HG03354 (cell line): ENCODE measurements around the gene GHITM.
"Not testable (repeated sequence)": the region's sequence is repeated elsewhere in the genome, so short reads cannot be mapped to it uniquely, and the experiment has no call there.

Experiments
- ATAC-seq: cut with Tn5 transposase; IDR thresholded peaks from one replicate; pipeline ENCODE4 v1.9.1; 2021; ENCODE audit warnings: mild to moderate bottlenecking; ENCODE audit not compliant: unreplicated experiment, poor library complexity, severe bottlenecking

The GHITM gene

GRCh38 chr10:84172467-84173356 lies 33.4 kb downstream of the GHITM start:
- peak; percentile 61 for ATAC-seq

- peak; percentile 33 for ATAC-seq
Observed at GRCh38 chr10:84173501-84173929, 34.2 kb downstream of the GHITM start, which contains the start of gene GPR15LG. Gene GPR15LG, plus strand, starts transcription at chr10:84173801. Its CDS starts 51 bp downstream, at chr10:84173852.

DNA sequence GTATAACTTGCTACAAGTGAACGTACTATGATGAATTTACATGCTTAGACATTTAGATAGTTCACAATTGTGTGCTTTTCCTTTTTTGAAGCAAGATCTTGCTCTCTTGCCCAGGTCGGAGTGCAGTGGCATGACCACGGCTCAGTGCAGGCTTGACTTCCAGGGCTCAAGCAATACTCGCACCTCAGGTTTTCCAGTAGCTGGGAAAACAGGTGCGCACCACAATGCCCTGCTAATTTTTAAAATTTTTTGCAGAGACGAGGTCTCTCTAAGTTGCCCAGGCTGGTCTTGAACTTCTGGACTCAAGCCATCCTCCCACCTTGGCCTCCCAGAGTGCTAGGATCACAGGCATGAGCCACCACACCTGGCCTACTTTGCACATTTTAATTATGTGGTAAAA lies 36.1 kb downstream of the GHITM start:
- no peak for ATAC-seq

- no peak for ATAC-seq
Observed at GRCh38 chr10:84176351-84176750, 37.0 kb downstream of the GHITM start.

DNA sequence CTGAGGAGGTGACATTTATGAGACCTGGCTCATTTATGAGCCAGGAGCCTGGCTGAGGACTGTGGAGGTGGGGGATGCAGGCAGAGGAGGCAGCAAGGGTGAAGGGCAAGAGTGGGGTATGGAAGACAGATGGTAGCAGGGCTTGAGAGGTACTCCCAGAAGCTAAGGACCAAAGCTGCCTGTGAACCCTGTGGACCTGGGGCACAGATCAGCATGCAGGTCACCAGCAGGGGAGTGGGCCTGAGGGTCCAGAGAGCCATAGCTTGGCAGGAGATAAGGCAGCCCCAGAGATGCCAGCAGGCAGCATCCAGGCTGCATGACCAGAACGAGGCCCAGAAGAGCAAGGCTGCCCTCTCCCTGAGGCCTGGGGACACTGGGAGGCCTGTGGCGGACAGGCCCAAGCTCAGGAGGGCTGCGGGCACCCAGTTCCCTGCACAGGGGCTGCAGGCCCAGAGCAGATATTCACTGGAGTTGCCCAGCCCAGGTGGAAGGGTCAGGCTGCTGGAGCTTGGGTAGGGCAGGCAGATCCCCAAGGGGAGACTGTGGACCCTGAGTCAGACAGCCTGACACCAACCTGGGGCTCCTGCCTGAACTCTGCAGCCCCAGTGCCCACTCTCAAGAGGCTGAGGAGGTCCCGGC lies 37.6 kb downstream of the GHITM start:
- ATAC-seq: no peak

DNA sequence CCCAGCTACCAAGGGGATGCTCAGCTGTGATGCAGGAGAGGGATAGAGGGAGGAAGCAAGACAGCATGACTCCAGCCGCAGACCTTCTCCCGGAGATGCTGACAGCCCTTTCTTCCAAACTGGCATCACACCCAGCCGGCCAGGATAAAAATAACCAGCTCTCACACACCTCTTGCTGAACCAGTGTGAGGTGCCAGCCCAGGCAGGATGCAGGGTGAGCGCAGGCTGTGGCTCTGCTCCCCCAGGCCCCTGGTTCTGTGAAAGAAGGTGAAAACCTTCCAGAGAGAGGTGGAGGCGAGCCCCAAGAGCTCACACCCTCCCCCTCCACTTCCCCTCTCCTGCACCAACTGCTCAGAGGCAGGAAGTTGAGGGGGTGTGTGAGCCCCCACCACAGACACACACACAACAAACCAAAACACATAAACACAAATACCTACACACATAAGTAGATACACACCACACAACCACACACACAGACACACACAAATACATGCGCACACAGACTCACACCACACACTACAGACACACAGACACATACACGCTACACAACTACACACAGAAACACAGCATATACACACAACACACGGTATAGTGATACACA lies 38.3 kb downstream of the GHITM start:
- peak; percentile 39 for ATAC-seq

- ATAC-seq: no peak
Observed at GRCh38 chr10:84178160-84178609, 38.9 kb downstream of the GHITM start.

GRCh38 chr10:84179059-84179710 lies 39.9 kb downstream of the GHITM start:
- peak; percentile 91 for ATAC-seq

DNA sequence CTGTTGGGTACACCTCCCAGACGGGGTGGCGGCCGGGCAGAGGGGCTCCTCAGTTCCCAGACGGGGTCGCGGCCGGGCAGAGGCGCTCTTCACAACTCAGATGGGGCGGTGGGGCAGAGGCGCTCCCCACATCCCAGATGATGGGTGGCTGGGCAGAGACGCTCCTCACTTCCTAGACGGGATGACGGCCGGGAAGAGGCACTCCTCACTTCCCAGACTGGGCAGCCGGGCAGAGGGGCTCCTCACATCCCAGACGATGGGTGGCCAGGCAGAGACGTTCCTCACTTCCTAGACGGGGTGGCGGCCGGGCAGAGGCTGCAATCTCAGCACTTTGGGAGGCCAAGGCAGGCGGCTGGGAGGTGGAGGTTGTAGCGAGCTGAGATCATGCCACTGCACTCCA lies 41.1 kb downstream of the GHITM start:
- ATAC-seq: not testable (repeated sequence)

- no peak for ATAC-seq
Observed at GRCh38 chr10:84181631-84182030, 42.3 kb downstream of the GHITM start.

DNA sequence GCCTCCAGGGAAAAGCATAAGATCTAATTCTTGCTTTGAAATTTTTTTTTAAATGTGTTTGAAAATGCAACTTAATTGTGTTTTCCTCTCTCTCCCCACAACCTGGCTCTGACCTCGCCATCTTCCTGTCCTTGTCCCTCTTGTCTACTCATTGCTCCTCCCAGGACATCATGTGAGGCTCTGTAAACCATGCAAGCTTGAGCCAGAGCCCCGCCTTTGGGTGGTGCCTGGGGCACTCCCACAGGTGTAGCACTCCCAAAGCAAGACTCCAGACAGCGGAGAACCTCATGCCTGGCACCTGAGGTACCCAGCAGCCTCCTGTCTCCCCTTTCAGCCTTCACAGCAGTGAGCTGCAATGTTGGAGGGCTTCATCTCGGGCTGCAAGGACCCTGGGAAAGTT lies 45.2 kb downstream of the GHITM start:
- no peak for ATAC-seq

DNA sequence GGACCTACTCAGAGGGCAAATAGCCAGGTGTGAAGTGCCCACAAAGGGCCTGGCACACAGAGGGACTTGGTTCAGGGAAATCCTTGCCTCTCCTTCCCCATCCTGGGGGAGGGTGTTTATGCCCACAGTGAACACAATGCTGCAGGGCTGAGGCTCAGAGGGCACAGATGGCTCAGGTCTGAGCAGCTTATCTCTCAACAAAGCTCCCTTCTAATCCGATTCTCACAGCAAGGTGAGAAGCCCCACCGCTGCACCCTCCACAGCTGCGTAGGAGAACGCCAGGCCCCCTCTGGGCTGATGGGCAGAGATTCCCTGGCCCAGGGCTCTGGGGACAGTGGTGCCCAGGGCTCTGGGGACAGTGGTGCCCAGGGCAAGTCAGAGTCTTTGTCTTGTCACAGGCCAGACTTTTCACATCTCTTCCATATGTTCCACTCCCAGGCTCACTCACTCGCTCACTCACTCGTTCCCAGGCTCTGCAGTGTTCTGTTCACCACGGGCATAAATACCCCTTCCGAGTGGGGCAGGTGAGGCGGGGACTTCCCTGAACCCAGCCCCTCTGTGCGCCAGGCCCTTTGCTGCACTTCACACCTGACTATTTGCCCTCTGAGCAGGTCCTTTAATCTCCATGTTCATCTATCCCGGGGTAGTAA lies 46.3 kb downstream of the GHITM start:
- no peak for ATAC-seq

- ATAC-seq: no peak
Observed at GRCh38 chr10:84188815-84189214, 49.5 kb downstream of the GHITM start.

GRCh38 chr10:84190621-84191020 lies 51.3 kb downstream of the GHITM start:
- ATAC-seq: no peak

DNA sequence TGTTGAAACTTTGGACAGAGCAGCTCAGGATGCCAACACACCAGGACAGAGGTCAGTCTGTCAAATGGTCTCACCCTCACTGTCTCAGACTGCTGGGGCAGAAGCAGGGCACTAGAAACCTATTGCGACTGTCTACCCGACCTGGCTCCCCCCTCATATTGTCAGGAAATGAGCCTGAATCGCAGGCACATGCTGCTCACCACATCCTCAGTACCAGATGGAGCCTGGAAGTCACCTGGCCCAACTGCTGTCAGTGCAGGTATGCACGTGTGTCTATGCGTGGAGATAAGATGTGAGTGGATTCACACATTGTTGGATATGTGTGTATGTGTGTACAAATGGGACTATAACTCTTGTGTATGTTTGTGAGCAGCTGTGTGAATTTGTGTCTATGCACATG lies 51.8 kb downstream of the GHITM start:
- ATAC-seq: no peak

- no peak for ATAC-seq
Observed at GRCh38 chr10:84193327-84193726, 54.0 kb downstream of the GHITM start.

GRCh38 chr10:84193846-84194423 lies 54.6 kb downstream of the GHITM start:
- no peak for ATAC-seq

GRCh38 chr10:84194424-84195043 lies 55.2 kb downstream of the GHITM start, which contains the start of gene CDHR1:
Gene CDHR1, plus strand, starts transcription at chr10:84194537. Its CDS starts 224 bp downstream, at chr10:84194761.
- peak; percentile 78 for ATAC-seq
